ENCODE measurements around the gene WAS.
A peak's percentile ranks its signal among the peaks of the same experiment; 100 is the strongest.
"Not testable (repeated sequence)": the region's sequence is repeated elsewhere in the genome, so short reads cannot be mapped to it uniquely, and the experiment has no call there.

The WAS gene

DNA sequence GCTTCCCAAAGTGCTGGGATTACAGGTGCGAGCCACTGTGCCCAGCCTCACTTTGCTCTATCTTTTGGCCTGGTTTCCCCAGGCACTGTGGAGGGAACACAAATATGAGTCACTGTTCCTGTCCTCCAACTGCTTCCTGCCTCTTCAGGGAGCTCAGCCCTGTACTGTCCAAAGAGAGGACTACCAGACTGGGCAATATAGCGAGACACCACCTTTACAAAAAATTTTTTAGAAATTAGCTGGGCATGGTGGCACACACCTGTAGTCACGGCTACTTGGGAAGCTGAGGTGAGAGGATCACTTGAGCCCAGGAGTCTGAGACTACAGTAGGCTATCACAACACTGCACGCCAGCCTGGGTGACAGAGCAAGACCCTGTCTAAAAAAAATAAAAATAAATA lies 16.9 kb upstream of the WAS start:
- Histone ChIP-seq H3K27me3 (ENCODE audit: control insufficient read depth, insufficient read depth, low read length) (no peaks in the 10 kb centered on the region), H3K9ac (ENCODE audit: low read length) (no peak overlapping the region), H3K4me1 (ENCODE audit: control insufficient read depth, low read depth, low read length) (no peaks in the 10 kb centered on the region), H3K4me3 (ENCODE audit: low read length) (no peak overlapping the region), H3K36me3 (ENCODE audit: control insufficient read depth, low read depth, low read length) (no peaks in the 10 kb centered on the region), H3K9me3 (ENCODE audit: control insufficient read depth, low read depth, low read length) (peaks cover 3% of the 10 kb centered on the region), H3K27ac (ENCODE audit: low read length) (no peak overlapping the region)

DNA sequence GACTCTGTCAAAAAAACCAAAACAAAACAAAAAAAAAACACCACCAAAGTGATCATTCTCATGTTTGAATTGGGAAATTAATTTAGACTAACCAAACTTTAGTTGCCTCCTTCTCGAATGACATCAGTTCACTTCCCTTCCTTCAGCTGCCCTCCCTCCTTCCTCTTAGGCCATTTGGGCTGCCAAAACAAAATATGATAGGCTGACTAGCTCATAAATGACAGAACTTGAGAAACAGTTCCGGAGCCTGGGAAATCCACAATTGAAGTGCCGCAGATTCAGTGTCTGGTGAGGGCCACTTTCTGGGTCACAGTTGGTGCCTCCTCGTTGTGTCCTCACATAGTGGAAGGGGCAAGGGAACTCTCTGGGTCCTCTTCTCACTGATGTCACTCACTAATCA lies 16.1 kb upstream of the WAS start:
- H3K27ac ChIP-seq (ENCODE audit: low read length), result no peak overlapping the region
- H3K4me3 ChIP-seq (ENCODE audit: low read length), result no peak overlapping the region
- H3K9ac ChIP-seq (ENCODE audit: low read length), result no peak overlapping the region
- no peaks in the 10 kb centered on the region for H3K4me1 ChIP-seq (ENCODE audit: control insufficient read depth, low read depth, low read length)
- H3K36me3 ChIP-seq (ENCODE audit: control insufficient read depth, low read depth, low read length), result no peaks in the 10 kb centered on the region
- peaks cover 3% of the 10 kb centered on the region for H3K9me3 ChIP-seq (ENCODE audit: control insufficient read depth, low read depth, low read length)
- H3K27me3 ChIP-seq (ENCODE audit: control insufficient read depth, insufficient read depth, low read length), result no peaks in the 10 kb centered on the region

DNA sequence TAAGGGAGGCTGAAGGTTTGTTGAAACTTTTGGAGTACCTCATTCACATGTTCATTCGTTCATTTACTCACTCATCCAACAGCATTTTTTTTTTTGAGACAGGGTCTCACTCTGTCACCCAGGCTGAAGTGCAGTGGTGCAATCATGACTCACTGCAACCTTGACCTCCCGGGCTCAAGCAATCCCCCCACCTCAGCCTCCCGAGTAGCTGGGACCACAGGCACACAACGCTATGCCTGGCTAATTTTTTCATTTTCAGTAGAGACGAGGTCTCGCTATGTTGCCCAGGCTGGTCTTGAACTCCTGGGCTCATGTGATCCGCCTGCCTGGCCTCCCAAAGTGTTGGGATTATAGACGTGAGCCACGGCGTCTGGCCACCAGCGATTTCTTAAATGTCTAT lies 15.4 kb upstream of the WAS start:
- not testable (repeated sequence) for H3K9me3 ChIP-seq (ENCODE audit: control insufficient read depth, low read depth, low read length); H3K9ac ChIP-seq (ENCODE audit: low read length); H3K36me3 ChIP-seq (ENCODE audit: control insufficient read depth, low read depth, low read length); H3K27ac ChIP-seq (ENCODE audit: low read length); H3K4me3 ChIP-seq (ENCODE audit: low read length); H3K4me1 ChIP-seq (ENCODE audit: control insufficient read depth, low read depth, low read length); H3K27me3 ChIP-seq (ENCODE audit: control insufficient read depth, insufficient read depth, low read length)

DNA sequence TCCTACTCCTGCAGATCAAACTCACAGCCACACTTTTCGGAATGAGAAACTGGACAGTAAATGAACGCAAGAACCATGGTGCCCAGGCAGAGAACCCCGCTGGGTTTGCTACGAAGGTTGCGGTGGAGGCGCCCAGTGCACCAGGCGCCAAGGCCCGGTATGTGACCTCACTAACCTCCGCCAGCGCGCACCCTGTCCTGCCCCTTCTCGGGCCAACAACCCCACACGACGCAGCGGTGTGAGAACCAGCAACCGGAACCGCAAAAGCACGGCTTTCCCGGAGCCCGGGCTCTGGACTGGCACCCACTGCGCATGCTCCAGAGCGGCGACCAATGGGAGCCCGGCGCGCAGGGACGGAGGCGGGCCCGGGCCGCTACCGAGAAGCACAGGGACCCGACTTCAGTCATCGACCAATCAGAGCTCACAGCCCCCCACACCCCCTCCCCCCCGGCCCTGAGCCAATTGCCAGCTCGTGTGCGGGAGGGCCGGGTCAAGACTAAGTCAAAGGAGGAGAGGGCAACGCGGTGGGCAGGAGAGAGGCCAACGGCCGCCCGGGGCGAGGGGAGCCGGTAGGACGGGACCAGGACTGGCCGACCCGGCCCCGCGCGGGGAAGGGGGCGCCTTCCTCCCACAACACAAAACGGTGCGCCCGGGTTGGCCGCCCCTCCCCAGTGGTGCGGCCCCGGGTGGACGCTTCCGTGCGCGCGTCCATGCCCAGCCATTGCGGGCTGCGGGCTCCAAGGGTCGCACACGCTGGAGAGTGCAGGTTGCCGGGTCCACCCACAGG lies 7.3 kb upstream of the WAS start:
- H3K27ac ChIP-seq (ENCODE audit: low read length), result no peak overlapping the region
- H3K9me3 ChIP-seq (ENCODE audit: control insufficient read depth, low read depth, low read length), result peaks cover 9% of the 10 kb centered on the region
- H3K4me3 ChIP-seq (ENCODE audit: low read length), result peak overlapping the region; percentile 74
- H3K4me1 ChIP-seq (ENCODE audit: control insufficient read depth, low read depth, low read length), result no peaks in the 10 kb centered on the region
- no peaks in the 10 kb centered on the region for H3K27me3 ChIP-seq (ENCODE audit: control insufficient read depth, insufficient read depth, low read length)
- H3K9ac ChIP-seq (ENCODE audit: low read length), result peak overlapping the region; percentile 51
- no peaks in the 10 kb centered on the region for H3K36me3 ChIP-seq (ENCODE audit: control insufficient read depth, low read depth, low read length)

DNA sequence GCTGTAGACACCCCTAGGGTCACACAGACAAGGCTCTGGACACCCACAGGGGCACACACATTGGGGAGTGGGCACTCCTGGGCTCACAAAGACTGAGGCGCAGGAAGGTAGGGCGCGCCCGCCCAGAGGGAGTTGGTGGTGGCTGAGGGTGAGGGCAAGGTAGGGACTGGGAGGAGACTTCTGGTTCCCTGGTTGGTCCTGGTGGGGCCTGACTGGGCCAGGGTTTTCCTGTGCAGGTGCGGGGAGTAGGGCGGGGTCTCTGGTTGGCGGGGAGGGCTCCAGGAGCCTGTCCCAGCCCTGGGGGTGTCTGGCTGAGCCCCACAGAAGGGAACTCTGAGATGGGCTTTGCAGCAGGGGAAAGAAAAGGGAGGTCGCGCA lies 6.7 kb upstream of the WAS start:
- no peaks in the 10 kb centered on the region for H3K36me3 ChIP-seq (ENCODE audit: control insufficient read depth, low read depth, low read length)
- H3K4me3 ChIP-seq (ENCODE audit: low read length), result peak overlapping the region; percentile 74
- H3K4me1 ChIP-seq (ENCODE audit: control insufficient read depth, low read depth, low read length), result no peaks in the 10 kb centered on the region
- peaks cover 9% of the 10 kb centered on the region for H3K9me3 ChIP-seq (ENCODE audit: control insufficient read depth, low read depth, low read length)
- peak overlapping the region; percentile 16 for H3K27ac ChIP-seq (ENCODE audit: low read length)
- peak overlapping the region; percentile 48 for H3K9ac ChIP-seq (ENCODE audit: low read length)
- no peaks in the 10 kb centered on the region for H3K27me3 ChIP-seq (ENCODE audit: control insufficient read depth, insufficient read depth, low read length)

DNA sequence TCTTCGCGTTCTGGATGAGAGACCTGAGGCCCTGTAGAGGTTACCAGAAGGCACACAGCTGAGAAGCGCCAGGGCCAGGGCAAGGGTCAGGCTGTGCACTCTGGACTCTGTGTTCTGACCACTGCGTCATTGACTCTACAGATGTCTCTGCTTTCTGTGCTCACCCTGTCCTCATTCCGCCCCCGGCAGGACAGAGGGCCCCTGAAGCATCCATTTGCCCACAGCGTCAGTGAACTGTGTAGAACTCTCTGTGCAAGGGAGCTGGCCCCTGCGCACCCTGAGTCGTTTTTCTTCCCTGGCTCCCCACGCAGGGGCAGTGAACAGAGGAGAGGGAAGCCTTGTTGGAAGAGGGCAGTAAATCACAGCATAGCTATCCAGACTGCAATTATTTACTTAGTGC lies 6.1 kb upstream of the WAS start:
- peak overlapping the region; percentile 74 for H3K4me3 ChIP-seq (ENCODE audit: low read length)
- H3K9me3 ChIP-seq (ENCODE audit: control insufficient read depth, low read depth, low read length), result peaks cover 12% of the 10 kb centered on the region
- no peak overlapping the region for H3K27ac ChIP-seq (ENCODE audit: low read length)
- H3K4me1 ChIP-seq (ENCODE audit: control insufficient read depth, low read depth, low read length), result no peaks in the 10 kb centered on the region
- H3K36me3 ChIP-seq (ENCODE audit: control insufficient read depth, low read depth, low read length), result no peaks in the 10 kb centered on the region
- no peaks in the 10 kb centered on the region for H3K27me3 ChIP-seq (ENCODE audit: control insufficient read depth, insufficient read depth, low read length)
- peak overlapping the region; percentile 48 for H3K9ac ChIP-seq (ENCODE audit: low read length)

DNA sequence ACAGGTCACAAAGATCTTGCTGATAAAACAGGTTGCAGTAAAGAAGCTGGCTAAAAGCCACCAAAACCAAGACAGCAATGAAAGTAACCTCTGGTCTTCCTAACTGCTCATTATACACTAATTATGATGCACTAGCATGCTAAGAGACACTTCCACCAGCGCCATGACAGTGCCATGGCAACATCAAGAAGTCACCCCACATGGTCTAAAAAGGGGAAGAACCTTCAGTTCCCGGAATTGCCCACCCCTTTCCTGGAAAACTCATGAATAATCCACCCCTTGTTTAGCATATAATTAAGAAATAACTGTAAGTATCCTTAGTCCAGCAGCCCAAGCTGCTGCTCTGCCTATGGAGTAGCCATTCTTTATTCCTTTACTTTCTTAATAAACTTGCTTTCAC lies 3.1 kb upstream of the WAS start:
- H3K27ac ChIP-seq (ENCODE audit: low read length); H3K4me3 ChIP-seq (ENCODE audit: low read length); H3K9ac ChIP-seq (ENCODE audit: low read length); H3K36me3 ChIP-seq (ENCODE audit: control insufficient read depth, low read depth, low read length); H3K27me3 ChIP-seq (ENCODE audit: control insufficient read depth, insufficient read depth, low read length); H3K4me1 ChIP-seq (ENCODE audit: control insufficient read depth, low read depth, low read length): not testable (repeated sequence)
- peaks cover 12% of the 10 kb centered on the region for H3K9me3 ChIP-seq (ENCODE audit: control insufficient read depth, low read depth, low read length)

DNA sequence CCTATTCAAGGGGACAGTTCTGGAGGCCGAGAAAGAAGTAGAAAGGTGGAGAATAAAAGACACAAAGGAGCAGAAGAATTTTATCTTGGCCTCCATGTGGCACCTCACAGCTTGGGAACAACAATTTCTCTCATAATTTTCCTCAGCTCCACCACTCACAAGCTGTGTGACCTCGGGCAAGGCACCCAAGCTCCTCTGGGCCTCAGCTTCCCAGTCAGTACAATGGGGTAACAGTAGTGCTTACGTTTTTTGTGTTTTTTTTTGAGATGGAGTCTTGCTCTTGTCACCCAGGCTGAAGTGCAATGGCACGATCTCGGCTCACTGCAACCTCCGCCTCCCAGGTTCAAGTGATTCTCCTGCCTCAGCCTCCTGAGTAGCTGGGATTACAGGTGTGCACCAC lies 2.7 kb upstream of the WAS start:
- not testable (repeated sequence) for H3K4me3 ChIP-seq (ENCODE audit: low read length); H3K36me3 ChIP-seq (ENCODE audit: control insufficient read depth, low read depth, low read length); H3K4me1 ChIP-seq (ENCODE audit: control insufficient read depth, low read depth, low read length); H3K9ac ChIP-seq (ENCODE audit: low read length); H3K27ac ChIP-seq (ENCODE audit: low read length); H3K27me3 ChIP-seq (ENCODE audit: control insufficient read depth, insufficient read depth, low read length)
- H3K9me3 ChIP-seq (ENCODE audit: control insufficient read depth, low read depth, low read length), result peaks cover 12% of the 10 kb centered on the region

DNA sequence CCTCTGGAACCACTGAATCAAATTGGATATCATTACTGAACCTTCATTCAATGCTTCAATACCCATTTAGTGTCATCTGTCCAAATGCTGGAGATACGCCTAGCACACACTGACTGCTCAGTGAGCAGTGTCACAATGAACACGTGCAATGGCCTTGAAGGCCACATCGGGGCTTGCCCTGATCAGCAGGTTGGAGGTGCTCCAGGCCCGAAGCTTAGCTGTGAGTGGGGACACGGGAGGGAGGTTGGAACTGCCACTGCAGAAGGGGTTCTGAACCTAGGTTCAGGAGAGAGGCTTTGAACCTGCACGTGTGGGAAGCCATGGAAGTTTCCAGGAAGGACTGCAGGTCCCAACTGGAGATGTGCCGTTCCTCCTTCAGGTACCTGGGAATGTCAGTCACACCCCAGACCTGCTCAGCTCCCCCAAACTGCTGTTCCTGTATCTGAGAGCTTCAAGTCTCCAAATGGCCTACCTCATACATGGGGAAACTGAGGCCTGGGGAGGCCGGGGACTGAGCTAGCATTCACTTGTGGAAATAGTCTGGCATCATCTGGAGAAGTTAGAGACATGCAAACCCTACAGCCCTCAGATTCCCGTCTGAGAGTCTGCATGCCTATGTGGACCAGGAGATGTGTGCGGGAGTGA lies 1.9 kb upstream of the WAS start:
- Histone ChIP-seq H3K27me3 (ENCODE audit: control insufficient read depth, insufficient read depth, low read length) (no peaks in the 10 kb centered on the region), H3K9me3 (ENCODE audit: control insufficient read depth, low read depth, low read length) (peaks cover 12% of the 10 kb centered on the region)

DNA sequence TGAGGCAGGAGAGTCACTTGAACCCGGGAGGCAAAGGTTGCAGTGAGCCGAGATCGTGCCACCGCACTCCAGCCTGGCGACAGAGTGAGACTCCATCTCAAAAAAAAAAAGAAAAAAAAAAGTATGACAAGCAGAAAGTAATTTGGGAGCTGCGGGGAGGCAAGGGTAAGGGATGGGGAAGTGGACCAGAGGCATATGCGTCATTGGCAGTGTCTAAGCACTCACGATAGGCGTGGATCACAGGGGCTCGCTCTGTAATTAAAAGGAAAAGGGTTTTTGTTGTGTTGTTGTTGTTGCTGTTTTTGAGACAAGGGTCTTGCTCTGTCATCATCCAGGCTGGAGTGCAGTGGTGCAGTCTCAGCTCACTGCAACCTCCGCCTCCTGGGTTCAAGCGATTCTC lies 804 bp upstream of the WAS start:
- not testable (repeated sequence) for H3K9ac ChIP-seq (ENCODE audit: low read length); H3K36me3 ChIP-seq (ENCODE audit: control insufficient read depth, low read depth, low read length); H3K4me3 ChIP-seq (ENCODE audit: low read length); H3K27me3 ChIP-seq (ENCODE audit: control insufficient read depth, insufficient read depth, low read length); H3K27ac ChIP-seq (ENCODE audit: low read length); H3K4me1 ChIP-seq (ENCODE audit: control insufficient read depth, low read depth, low read length)
- H3K9me3 ChIP-seq (ENCODE audit: control insufficient read depth, low read depth, low read length), result peaks cover 16% of the 10 kb centered on the region

More for the DNA sequence above, 1.9 kb upstream of the WAS start:
- H3K27ac ChIP-seq (ENCODE audit: low read length), result no peak overlapping the region
- no peak overlapping the region for H3K4me3 ChIP-seq (ENCODE audit: low read length)
- no peaks in the 10 kb centered on the region for H3K4me1 ChIP-seq (ENCODE audit: control insufficient read depth, low read depth, low read length)
- H3K9ac ChIP-seq (ENCODE audit: low read length), result no peak overlapping the region
- no peaks in the 10 kb centered on the region for H3K36me3 ChIP-seq (ENCODE audit: control insufficient read depth, low read depth, low read length)

DNA sequence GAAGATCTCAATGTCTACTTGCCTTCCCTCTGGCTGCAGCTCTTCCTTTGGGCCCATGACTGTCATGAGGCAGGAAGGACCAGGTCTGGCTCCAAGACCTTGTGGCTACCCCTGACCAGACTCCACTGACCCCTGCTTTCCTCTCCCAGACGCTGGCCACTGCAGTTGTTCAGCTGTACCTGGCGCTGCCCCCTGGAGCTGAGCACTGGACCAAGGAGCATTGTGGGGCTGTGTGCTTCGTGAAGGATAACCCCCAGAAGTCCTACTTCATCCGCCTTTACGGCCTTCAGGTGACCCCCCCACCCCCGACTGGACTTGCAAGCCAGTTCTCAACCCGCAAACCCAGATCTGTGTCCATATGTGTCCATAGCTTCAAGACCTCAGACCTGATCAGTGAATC lies 535 bp downstream of the WAS start:
- no peak overlapping the region for H3K4me3 ChIP-seq (ENCODE audit: low read length)
- H3K27me3 ChIP-seq (ENCODE audit: control insufficient read depth, insufficient read depth, low read length), result no peaks in the 10 kb centered on the region
- H3K27ac ChIP-seq (ENCODE audit: low read length), result no peak overlapping the region
- H3K36me3 ChIP-seq (ENCODE audit: control insufficient read depth, low read depth, low read length), result no peaks in the 10 kb centered on the region
- H3K4me1 ChIP-seq (ENCODE audit: control insufficient read depth, low read depth, low read length), result no peaks in the 10 kb centered on the region
- H3K9ac ChIP-seq (ENCODE audit: low read length), result no peak overlapping the region
- H3K9me3 ChIP-seq (ENCODE audit: control insufficient read depth, low read depth, low read length), result peaks cover 12% of the 10 kb centered on the region

DNA sequence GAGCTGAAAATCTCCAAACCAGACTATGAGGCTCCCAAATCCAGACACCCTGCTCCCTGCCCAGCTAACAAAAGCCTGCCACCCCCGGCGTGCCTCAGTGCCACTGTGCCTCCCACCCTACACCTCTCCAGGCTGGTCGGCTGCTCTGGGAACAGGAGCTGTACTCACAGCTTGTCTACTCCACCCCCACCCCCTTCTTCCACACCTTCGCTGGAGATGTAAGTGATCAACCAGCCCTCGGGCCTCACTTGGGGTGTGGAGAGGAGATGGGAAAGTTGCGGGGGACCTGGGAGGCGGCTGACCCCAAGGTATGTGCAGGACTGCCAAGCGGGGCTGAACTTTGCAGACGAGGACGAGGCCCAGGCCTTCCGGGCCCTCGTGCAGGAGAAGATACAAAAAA lies 1.8 kb downstream of the WAS start:
- H3K27ac ChIP-seq (ENCODE audit: low read length), result no peak overlapping the region
- H3K36me3 ChIP-seq (ENCODE audit: control insufficient read depth, low read depth, low read length), result no peaks in the 10 kb centered on the region
- H3K4me3 ChIP-seq (ENCODE audit: low read length), result no peak overlapping the region
- H3K9me3 ChIP-seq (ENCODE audit: control insufficient read depth, low read depth, low read length), result peaks cover 7% of the 10 kb centered on the region
- no peak overlapping the region for H3K9ac ChIP-seq (ENCODE audit: low read length)
- H3K27me3 ChIP-seq (ENCODE audit: control insufficient read depth, insufficient read depth, low read length), result no peaks in the 10 kb centered on the region
- H3K4me1 ChIP-seq (ENCODE audit: control insufficient read depth, low read depth, low read length), result no peaks in the 10 kb centered on the region
